GM19193 (cell line): ENCODE measurements around the gene SSBP2.

Source experiments
- POLR2A ChIP-seq: IDR thresholded peaks from 4 replicates; pipeline ENCODE4 v1.6.1; 2011; ENCODE audit not compliant: insufficient read depth, insufficient read length; ENCODE audit errors: extremely low read depth

The SSBP2 gene

GRCh38 chr5:81398741-81399140, 352.2 kb downstream of the SSBP2 start:
- TF ChIP-seq POLR2A = no peak

- no peak for TF ChIP-seq POLR2A
These were observed 353.7 kb downstream of the SSBP2 start for GRCh38 chr5:81397176-81397575.

GRCh38 chr5:81395262-81395661, 355.6 kb downstream of the SSBP2 start:
- no peak for TF ChIP-seq POLR2A

GRCh38 chr5:81393783-81394718, 356.8 kb downstream of the SSBP2 start, which contains the start of gene ACOT12:
Gene ACOT12, minus strand, starts transcription at chr5:81394134. Its CDS starts 20 bp downstream, at chr5:81394114.
- no peak for TF ChIP-seq POLR2A

- no peak for TF ChIP-seq POLR2A
These were observed 357.5 kb downstream of the SSBP2 start for GRCh38 chr5:81393430-81393782.

GRCh38 chr5:81389025-81389424, 361.9 kb downstream of the SSBP2 start:
- no peak for TF ChIP-seq POLR2A

GRCh38 chr5:81388169-81388568, 362.7 kb downstream of the SSBP2 start:
- no peak for TF ChIP-seq POLR2A

- TF ChIP-seq POLR2A = no peak
These were observed 367.0 kb downstream of the SSBP2 start for GRCh38 chr5:81383867-81384266.

GRCh38 chr5:81371354-81371876, 379.5 kb downstream of the SSBP2 start:
- TF ChIP-seq POLR2A = no peak

GRCh38 chr5:81370912-81371311, 380.0 kb downstream of the SSBP2 start:
- no peak for TF ChIP-seq POLR2A

- no peak for TF ChIP-seq POLR2A
These were observed 385.4 kb downstream of the SSBP2 start for GRCh38 chr5:81365541-81365940.

- no peak for TF ChIP-seq POLR2A
These were observed 387.6 kb downstream of the SSBP2 start for GRCh38 chr5:81363093-81363871.
